Subcutaneous abdominal adipose tissue (tissue), 5 donors: Measurements from ENCODE around the gene STKLD1.
"Not testable (repeated sequence)": the region's sequence is repeated elsewhere in the genome, so short reads cannot be mapped to it uniquely, and the experiment has no call there.

Source experiments
- H3K27ac ChIP-seq: one replicate; pipeline ENCODE4 v1.7.0; 2013; ENCODE audit warnings: low read depth, mild to moderate bottlenecking, inconsistent platforms, low read length, moderate library complexity
- H3K27me3 ChIP-seq, 5 donors: one replicate each; pipeline ENCODE4 v1.7.0; 2013; ENCODE audit warnings: low read length in 5 of 5, inconsistent platforms in 1 of 5; ENCODE audit not compliant: control insufficient read depth in 5 of 5, insufficient read depth in 4 of 5
- H3K36me3 ChIP-seq, 5 donors: one replicate each; pipeline ENCODE4 v1.7.0; 2013; ENCODE audit warnings: low read length in 5 of 5; ENCODE audit not compliant: control insufficient read depth in 5 of 5, insufficient read depth in 5 of 5
- H3K4me1 ChIP-seq, 5 donors: one replicate each; pipeline ENCODE4 v1.7.0; 2013; ENCODE audit warnings: low read length in 5 of 5, mild to moderate bottlenecking in 3 of 5, moderate library complexity in 1 of 5; ENCODE audit not compliant: control insufficient read depth in 5 of 5, insufficient read depth in 5 of 5
- H3K4me3 ChIP-seq, 5 donors: one replicate each; pipeline ENCODE4 v1.7.0; 2013; ENCODE audit warnings: low read length in 5 of 5, low read depth in 1 of 5
- H3K9ac ChIP-seq, 5 donors: one replicate each; pipeline ENCODE4 v1.7.0; 2013; ENCODE audit warnings: low read length in 5 of 5, mild to moderate bottlenecking in 4 of 5, moderate library complexity in 3 of 5
- H3K9me3 ChIP-seq, 5 donors: one replicate each; pipeline ENCODE4 v1.7.0; 2013; ENCODE audit warnings: low read length in 5 of 5; ENCODE audit not compliant: control insufficient read depth in 5 of 5
- donor health status: healthy.
- donor health status: healthy.
- donor health status: healthy.
- donor health status: healthy.
- donor health status: healthy.

STKLD1 gene

GRCh38 chr9:133370685-133371084 lies 5.5 kb upstream of the STKLD1 start:
- Histone ChIP-seq H3K4me3 (no peak overlapping the region), H3K9me3 (no peaks in the 10 kb centered on the region), H3K27ac (no peak overlapping the region), H3K9ac (no peak overlapping the region), H3K36me3 (peaks cover 4 to 48% (median 39%) of the 10 kb centered on the region in 5 donors), H3K4me1 (peaks cover 28 to 86% (median 75%) of the 10 kb centered on the region in 5 donors), H3K27me3 (no peaks in the 10 kb centered on the region)

GRCh38 chr9:133371261-133371711 lies 4.9 kb upstream of the STKLD1 start:
- peak overlapping the region in 3 of 5 donors; percentile 16 to 30 (median 22) for H3K9ac ChIP-seq
- no peaks in the 10 kb centered on the region for H3K27me3 ChIP-seq
- peaks cover 28 to 87% (median 76%) of the 10 kb centered on the region in 5 donors for H3K4me1 ChIP-seq
- peak overlapping the region in 1 of 5 donors; percentile 3 for H3K4me3 ChIP-seq
- peaks cover 0 to 42% (median 33%) of the 10 kb centered on the region in 5 donors for H3K36me3 ChIP-seq
- peak overlapping the region; percentile 74 for H3K27ac ChIP-seq
- no peaks in the 10 kb centered on the region for H3K9me3 ChIP-seq

GRCh38 chr9:133372144-133372543 lies 4.0 kb upstream of the STKLD1 start:
- Histone ChIP-seq H3K4me1 (peaks cover 28 to 88% (median 84%) of the 10 kb centered on the region in 5 donors), H3K27me3 (no peaks in the 10 kb centered on the region), H3K27ac (peak overlapping the region; percentile 74), H3K9me3 (no peaks in the 10 kb centered on the region), H3K36me3 (peaks cover 0 to 33% (median 24%) of the 10 kb centered on the region in 5 donors), H3K4me3 (peak overlapping the region in 3 of 5 donors; percentile 3 to 14 (median 7)), H3K9ac (peak overlapping the region in 3 of 5 donors; percentile 22 to 39 (median 36))

DNA sequence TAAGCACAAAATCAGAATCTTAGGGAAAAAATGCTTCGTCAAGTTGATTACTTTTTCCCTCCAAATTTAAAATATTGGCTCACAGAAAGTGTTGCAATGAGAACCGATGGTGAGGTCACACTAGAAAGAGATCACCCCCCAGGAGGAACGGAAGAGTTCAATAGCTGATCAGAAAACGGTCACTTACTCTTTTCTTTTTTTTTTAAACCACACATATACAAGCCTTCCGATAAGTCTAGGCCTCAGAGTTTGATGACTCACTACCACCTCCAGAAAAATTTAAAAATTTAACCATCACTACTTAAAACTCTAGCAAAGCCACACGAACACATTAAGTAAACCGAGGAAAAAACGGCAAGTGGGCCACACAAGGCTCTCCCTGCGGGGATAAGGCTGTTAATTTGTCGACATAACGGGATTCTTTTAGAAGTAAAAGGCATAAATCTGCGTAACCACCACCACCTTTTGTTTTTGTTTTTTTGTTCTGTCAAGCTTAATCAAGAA lies 1.5 kb upstream of the STKLD1 start:
- H3K36me3 ChIP-seq = peaks cover 0 to 20% (median 15%) of the 10 kb centered on the region in 5 donors
- peak overlapping the region; percentile 40 to 100 (median 96) for H3K9ac ChIP-seq
- H3K9me3 ChIP-seq = peaks cover 0 to 8% (median 2%) of the 10 kb centered on the region in 5 donors
- H3K27ac ChIP-seq = peak overlapping the region; percentile 74
- H3K4me3 ChIP-seq = peak overlapping the region; percentile 75 to 98 (median 88)
- H3K27me3 ChIP-seq = no peaks in the 10 kb centered on the region
- H3K4me1 ChIP-seq = peaks cover 14 to 70% (median 60%) of the 10 kb centered on the region in 5 donors

- peak overlapping the region; percentile 74 for H3K27ac ChIP-seq
- H3K4me1 ChIP-seq = peaks cover 14 to 64% (median 55%) of the 10 kb centered on the region in 5 donors
- peak overlapping the region; percentile 75 to 98 (median 88) for H3K4me3 ChIP-seq
- peak overlapping the region; percentile 40 to 100 (median 96) for H3K9ac ChIP-seq
- no peaks in the 10 kb centered on the region for H3K27me3 ChIP-seq
- H3K9me3 ChIP-seq = peaks cover 0 to 8% (median 2%) of the 10 kb centered on the region in 5 donors
- peaks cover 0 to 14% (median 9%) of the 10 kb centered on the region in 5 donors for H3K36me3 ChIP-seq
Measured at GRCh38 chr9:133375116-133375723, 946 bp upstream of the STKLD1 start.

GRCh38 chr9:133377280-133377679 lies 1.1 kb downstream of the STKLD1 start:
- peak overlapping the region; percentile 54 for H3K27ac ChIP-seq
- H3K27me3 ChIP-seq, H3K9ac ChIP-seq, H3K9me3 ChIP-seq, H3K4me3 ChIP-seq, H3K36me3 ChIP-seq: not testable (repeated sequence)
- peaks cover 3 to 43% (median 34%) of the 10 kb centered on the region in 5 donors for H3K4me1 ChIP-seq

GRCh38 chr9:133377721-133378216 lies 1.6 kb downstream of the STKLD1 start:
- Histone ChIP-seq H3K9me3 (peaks cover 0 to 8% (median 2%) of the 10 kb centered on the region in 5 donors), H3K9ac (no peak overlapping the region), H3K4me1 (peaks cover 2 to 39% (median 29%) of the 10 kb centered on the region in 5 donors), H3K4me3 (no peak overlapping the region), H3K36me3 (peaks cover 0 to 4% (median 3%) of the 10 kb centered on the region in 5 donors), H3K27me3 (no peaks in the 10 kb centered on the region), H3K27ac (no peak overlapping the region)

GRCh38 chr9:133378408-133378962 lies 2.3 kb downstream of the STKLD1 start:
- H3K9ac ChIP-seq = no peak overlapping the region
- no peak overlapping the region for H3K27ac ChIP-seq
- no peaks in the 10 kb centered on the region for H3K36me3 ChIP-seq
- peaks cover 2 to 32% (median 22%) of the 10 kb centered on the region in 5 donors for H3K4me1 ChIP-seq
- no peaks in the 10 kb centered on the region for H3K27me3 ChIP-seq
- no peak overlapping the region for H3K4me3 ChIP-seq
- H3K9me3 ChIP-seq = peaks cover 0 to 8% (median 2%) of the 10 kb centered on the region in 5 donors

DNA sequence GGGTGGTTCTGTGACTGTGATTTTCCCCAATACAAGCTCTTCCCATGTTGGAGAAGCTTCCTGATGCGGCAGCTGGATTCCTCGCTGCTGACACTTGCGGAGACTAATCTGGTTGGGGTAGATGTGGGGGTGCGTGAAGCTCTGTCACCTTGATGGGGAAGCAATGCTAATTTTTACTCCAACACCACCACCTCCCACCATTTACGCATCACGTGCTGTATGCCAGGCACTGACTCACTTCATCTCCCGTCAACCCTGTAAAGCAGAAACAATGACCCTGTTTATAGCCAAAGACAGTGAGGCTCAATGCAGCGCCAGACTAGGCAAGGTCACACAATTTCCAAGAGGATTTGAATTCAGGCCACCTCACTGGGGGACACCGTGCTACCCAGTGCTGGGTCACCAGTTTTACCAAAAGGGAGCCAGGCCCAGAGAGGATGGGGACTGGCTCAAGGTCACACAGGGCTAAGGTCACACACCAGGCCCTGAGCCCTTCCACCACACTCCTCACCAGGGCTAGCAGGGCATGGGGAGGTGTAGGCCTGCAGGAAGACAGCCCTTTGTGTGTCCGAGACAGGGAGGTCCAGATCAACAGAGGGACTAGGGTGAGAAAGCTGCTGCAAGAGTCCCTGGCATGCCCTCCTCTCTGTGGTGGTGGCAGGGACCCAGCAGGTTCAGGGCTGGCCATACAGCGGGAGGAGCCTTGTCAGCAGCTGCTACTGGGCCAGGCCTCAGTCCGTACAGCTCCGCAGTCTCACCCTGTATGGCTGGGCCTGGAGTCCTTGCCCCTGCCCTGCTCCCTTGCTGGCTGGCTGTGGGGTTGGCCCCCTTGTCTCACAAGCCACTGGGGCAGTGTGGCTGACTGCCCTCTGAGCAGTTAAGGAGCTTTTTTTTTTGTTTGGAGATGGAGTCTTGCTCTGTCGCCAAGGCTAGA lies 3.3 kb downstream of the STKLD1 start:
- no peak overlapping the region for H3K27ac ChIP-seq
- H3K4me1 ChIP-seq = peaks cover 2 to 23% (median 15%) of the 10 kb centered on the region in 5 donors
- no peak overlapping the region for H3K9ac ChIP-seq

More for the DNA sequence above, 3.3 kb downstream of the STKLD1 start:
- Histone ChIP-seq H3K27me3 (no peaks in the 10 kb centered on the region), H3K4me3 (no peak overlapping the region), H3K9me3 (peaks cover 0 to 8% (median 2%) of the 10 kb centered on the region in 5 donors), H3K36me3 (no peaks in the 10 kb centered on the region)
